ENCODE data around the gene DMD.

The DMD gene

DNA sequence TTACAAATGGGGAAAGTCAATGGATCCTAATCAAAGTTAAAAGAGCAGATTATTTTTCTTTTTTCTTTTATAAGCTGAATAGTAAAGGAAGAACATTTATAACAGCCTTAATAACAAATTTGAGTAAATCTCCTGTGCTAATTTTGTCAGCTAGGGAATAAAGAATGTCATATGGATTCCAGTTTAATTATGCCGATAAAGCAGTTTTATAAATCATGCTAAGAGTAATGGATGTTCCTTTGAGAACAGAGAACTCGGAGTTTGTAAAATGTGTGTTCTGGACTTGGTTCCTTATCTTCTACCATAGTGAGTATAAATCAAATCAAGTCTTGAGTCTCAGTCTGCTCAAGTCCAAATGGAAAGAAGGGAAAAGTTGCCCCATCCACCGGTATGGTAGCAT is 1959.2 kb downstream of the DMD start:
- DNase-seq = no peak

DNA sequence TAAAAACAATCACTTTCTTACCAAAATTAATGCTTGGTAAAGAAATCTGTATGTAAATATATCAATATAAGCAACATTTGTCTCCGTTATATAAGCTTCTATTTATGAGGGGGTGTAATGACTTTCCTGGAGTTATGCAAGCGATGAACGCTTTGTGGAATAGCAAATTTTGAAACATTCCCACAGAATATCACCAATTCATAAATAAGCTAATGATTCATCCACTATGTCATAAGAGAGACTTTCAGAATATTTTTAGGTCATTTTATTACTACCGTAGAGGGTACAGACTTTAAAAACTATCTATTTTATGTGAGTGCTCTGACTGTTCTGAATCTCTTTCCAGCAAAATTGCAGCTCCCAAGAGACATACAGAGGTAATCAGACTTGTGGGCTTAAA is 1960.0 kb downstream of the DMD start:
- no peak for DNase-seq

GRCh38 chrX:31245714-31246113 is 1965.6 kb downstream of the DMD start:
- no peak for DNase-seq

GRCh38 chrX:31243804-31244203 is 1967.5 kb downstream of the DMD start:
- no peak for DNase-seq

DNA sequence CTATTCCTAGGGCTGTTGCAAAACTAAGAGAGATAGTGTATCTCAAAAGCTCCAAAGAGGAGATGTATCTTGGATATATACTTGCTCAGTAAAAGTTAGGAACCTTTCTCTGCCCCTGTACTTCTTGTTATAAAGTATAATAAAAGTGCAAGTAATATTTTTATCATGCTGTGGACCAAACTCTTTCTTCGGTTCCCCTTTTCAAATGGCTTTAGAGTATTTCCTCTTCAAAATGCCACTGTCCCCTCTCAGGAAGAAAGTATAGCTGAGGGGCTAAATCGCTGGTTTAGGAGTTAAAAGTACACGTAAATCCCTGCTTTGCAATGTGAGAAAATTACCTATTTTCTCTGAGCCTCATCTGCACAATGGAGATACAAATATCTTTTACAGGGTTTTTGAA is 1970.4 kb downstream of the DMD start:
- DNase-seq = no peak

- no peak for DNase-seq
These were observed 1974.2 kb downstream of the DMD start for GRCh38 chrX:31237189-31237588.

GRCh38 chrX:31236231-31236630 is 1975.1 kb downstream of the DMD start:
- no peak for DNase-seq

- no peak for DNase-seq
These were observed 1977.3 kb downstream of the DMD start for GRCh38 chrX:31233941-31234496.

DNA sequence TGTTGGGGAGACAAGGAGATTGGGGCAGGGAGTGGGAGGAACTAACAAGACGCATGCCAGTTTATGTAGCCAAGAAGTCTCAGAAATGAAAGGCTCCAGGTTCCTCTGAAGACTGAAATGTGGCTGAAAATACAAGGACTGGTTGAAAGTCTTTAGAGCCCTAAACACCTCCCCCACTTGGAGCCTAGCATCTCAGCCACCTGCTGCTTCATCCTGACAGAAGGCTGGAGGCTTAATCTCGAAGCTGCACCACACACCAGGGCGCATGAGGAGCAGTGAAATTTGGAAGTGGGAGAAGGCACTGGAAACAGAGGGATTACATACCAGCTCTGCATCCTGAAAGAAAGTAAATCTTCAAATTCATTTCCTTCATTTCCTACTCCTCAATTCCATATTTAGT is 1978.8 kb downstream of the DMD start:
- DNase-seq = no peak

GRCh38 chrX:31228909-31229308 is 1982.4 kb downstream of the DMD start:
- peak; percentile 28 to 33 for DNase-seq

- DNase-seq = no peak
These were observed 1982.9 kb downstream of the DMD start for GRCh38 chrX:31228415-31228832.

- DNase-seq = no peak
These were observed 1984.1 kb downstream of the DMD start for GRCh38 chrX:31227250-31227649.

DNA sequence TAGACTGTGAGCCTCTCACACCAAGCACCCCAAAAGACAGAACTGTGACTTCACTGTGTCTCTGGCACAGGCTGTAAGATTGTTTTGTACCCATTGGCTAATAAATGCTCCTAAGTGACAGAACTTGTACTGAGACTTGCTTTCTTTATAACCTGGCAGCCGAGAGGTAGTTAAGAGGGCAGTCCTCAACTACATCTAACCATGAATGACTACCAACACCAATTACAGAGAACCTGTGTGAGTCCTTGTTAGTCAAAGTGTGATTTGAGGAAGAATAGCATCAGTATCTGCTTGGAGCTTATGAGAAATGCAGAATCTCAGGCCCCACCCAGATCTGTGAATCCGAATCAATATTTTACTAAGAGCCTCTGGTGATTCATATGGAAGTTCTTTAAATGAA is 1985.5 kb downstream of the DMD start:
- DNase-seq = no peak

DNA sequence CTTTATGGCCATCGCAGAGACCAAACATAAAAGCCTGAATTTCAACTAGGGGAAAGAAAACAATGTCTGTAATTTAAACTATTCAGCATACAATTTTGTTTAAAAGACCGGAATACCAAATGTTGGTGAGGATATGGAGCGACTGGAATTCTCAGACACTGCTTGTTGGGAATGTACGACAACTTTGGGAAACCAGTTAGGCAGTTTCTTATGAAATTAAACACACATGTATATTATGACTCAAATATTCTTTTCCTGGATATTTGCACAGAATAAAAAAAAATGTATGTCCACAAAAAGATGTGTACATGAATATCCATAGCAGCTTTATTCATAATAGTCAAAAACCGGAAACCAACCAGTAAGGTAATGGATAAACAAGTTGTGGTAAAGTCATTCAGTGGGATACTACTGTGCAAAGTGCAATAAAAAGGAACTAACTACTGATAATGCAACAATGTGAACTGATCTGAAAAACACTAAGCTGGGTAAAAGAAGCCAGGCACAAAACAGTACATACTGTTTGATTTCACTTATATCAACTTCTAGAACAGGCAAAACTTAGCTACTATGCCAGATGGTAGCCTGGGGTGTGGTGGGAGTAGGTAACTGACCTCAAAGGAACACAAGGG is 1986.9 kb downstream of the DMD start:
- DNase-seq = no peak

DNA sequence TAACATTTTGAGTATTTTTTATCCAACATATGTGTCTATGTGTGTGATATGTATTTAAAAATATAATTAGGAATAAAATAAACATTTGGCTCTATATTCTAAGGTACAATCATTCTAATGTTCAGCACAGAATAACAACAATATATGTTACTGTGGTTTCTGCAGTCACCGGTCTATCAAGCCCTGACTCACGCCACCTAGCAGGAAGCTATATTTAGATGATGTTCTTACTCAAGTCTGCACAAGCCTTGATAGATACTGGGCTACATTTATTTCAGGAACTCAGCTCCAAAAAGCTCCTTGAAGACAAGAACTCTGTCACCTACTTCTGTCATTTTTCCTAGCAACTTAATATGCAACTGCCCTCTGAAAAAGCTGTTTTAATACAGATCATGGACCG is 1987.5 kb downstream of the DMD start:
- DNase-seq = no peak

GRCh38 chrX:31222946-31223345 is 1988.4 kb downstream of the DMD start:
- DNase-seq = no peak

GRCh38 chrX:31219174-31219573 is 1992.2 kb downstream of the DMD start:
- no peak for DNase-seq

GRCh38 chrX:31217084-31217483 is 1994.3 kb downstream of the DMD start:
- DNase-seq = peak in 1 of 2 donors; percentile 13

- DNase-seq = no peak
These were observed 1996.0 kb downstream of the DMD start for GRCh38 chrX:31215277-31215815.

DNA sequence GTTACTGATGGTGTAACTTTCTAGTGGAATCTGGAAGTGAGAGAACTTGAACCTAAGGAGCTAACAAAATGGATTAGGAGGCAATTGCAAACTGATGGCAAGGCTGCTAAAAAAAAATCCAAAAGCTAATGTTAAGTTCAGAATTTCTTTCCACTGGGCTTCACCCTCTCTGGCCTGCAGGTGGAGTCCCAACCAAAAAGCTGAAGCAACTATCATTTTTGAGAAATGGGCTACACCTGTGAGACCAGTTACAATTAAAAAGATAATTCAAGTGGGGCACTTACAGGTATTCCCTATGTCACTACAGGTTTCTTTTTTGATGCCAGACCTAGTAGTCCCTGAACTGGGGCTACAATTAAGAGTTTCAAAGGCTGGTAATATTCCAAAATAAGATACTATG is 1997.4 kb downstream of the DMD start:
- DNase-seq = no peak

GRCh38 chrX:31212856-31213748 is 1998.2 kb downstream of the DMD start:
- DNase-seq = no peak

DNA sequence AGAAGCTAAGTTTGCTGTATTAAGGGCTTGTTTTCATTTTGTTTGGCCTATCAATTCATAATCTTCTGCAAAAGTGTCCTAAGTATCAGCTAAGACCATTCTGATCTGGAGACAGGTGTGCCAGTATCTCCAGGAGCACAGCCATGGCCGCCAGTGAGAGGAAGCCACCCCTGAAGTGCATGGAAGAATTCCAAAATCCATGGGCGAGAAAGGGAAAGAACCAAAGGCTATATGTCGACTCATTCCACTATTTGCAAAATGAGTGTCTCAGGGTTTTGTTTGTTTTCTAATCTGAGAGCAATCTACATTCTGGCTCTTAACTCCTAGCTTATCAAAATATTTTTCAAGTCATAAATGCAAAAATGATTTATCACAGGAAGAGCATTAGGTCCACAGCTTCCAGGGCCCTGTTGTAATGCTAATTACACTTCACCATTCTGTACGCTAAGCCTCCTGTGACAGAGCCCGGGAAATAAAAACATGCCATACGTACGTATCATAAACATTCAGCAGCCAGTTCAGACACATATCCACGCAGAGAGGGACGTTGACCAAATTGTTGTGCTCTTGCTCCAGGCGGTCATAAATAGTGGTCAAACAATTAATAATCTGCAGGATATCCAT is 2002.2 kb downstream of the DMD start:
- no peak for DNase-seq

GRCh38 chrX:31201503-31201902 is 2009.8 kb downstream of the DMD start:
- no peak for DNase-seq

Measured in inflammatory macrophage treated with lipopolysaccharide for 1 hour (primary cell).